UCSD-AML1 (cell line): ENCODE data around the gene HP.

ENCODE experiments used
- DNase-seq: peaks from one replicate; lab custom pipeline; 2025; ENCODE audit not compliant: unreplicated experiment; lab: John Stamatoyannopoulos, UW

Gene HP

GRCh38 chr16:72083778-72084404, 29.6 kb downstream of the HP start:
- no peak for DNase-seq

- DNase-seq = no peak
Observed at GRCh38 chr16:72084445-72084844, 30.1 kb downstream of the HP start.

- no peak for DNase-seq
Observed at GRCh38 chr16:72085002-72085401, 30.7 kb downstream of the HP start.

- no peak for DNase-seq
Observed at GRCh38 chr16:72091217-72091616, 36.9 kb downstream of the HP start.

GRCh38 chr16:72092832-72093447, 38.6 kb downstream of the HP start:
- DNase-seq = peak; percentile 32

- peak; percentile 94 for DNase-seq
Observed at GRCh38 chr16:72093448-72094265, 39.4 kb downstream of the HP start, which contains the start of the genes DHX38 and TXNL4B. Gene DHX38 (plus strand): TSS chr16:72093847. CDS start chr16:72096158, 2,311 bp downstream. Gene TXNL4B (minus strand): TSS chr16:72093620. CDS start chr16:72090749, 2,871 bp downstream.

- DNase-seq = no peak
Observed at GRCh38 chr16:72094266-72094610, 39.9 kb downstream of the HP start.

- no peak for DNase-seq
Observed at GRCh38 chr16:72098936-72099335, 44.6 kb downstream of the HP start.

- DNase-seq = peak; percentile 35
Observed at GRCh38 chr16:72099377-72099818, 45.1 kb downstream of the HP start.

- DNase-seq = no peak
Observed at GRCh38 chr16:72101195-72101594, 46.9 kb downstream of the HP start.

- no peak for DNase-seq
Observed at GRCh38 chr16:72104905-72105304, 50.6 kb downstream of the HP start.

- DNase-seq = no peak
Observed at GRCh38 chr16:72105978-72106377, 51.7 kb downstream of the HP start.

GRCh38 chr16:72107371-72107770, 53.1 kb downstream of the HP start:
- DNase-seq = no peak

- DNase-seq = no peak
Observed at GRCh38 chr16:72108353-72109102, 54.2 kb downstream of the HP start.

GRCh38 chr16:72109300-72109699, 55.0 kb downstream of the HP start:
- no peak for DNase-seq

GRCh38 chr16:72109966-72110530, 55.7 kb downstream of the HP start:
- no peak for DNase-seq
